HG02571 (cell line): ENCODE data around the gene RAPGEF5.

ENCODE experiments used
- ATAC-seq: cut with Tn5 transposase; IDR thresholded peaks from one replicate; pipeline ENCODE4 v1.9.1; 2021; ENCODE audit warnings: mild to moderate bottlenecking, moderate library complexity; ENCODE audit not compliant: unreplicated experiment

Gene RAPGEF5

GRCh38 chr7:22167482-22167881 is 189.5 kb downstream of the RAPGEF5 start:
- ATAC-seq, result no peak

- no peak for ATAC-seq
Measured at GRCh38 chr7:22166928-22167327, 190.0 kb downstream of the RAPGEF5 start.

GRCh38 chr7:22159341-22159740 is 197.6 kb downstream of the RAPGEF5 start:
- no peak for ATAC-seq

GRCh38 chr7:22157552-22157951 is 199.4 kb downstream of the RAPGEF5 start:
- no peak for ATAC-seq

GRCh38 chr7:22156205-22156604 is 200.7 kb downstream of the RAPGEF5 start:
- no peak for ATAC-seq

GRCh38 chr7:22154143-22154529 is 202.8 kb downstream of the RAPGEF5 start:
- ATAC-seq, result no peak

- no peak for ATAC-seq
Measured at GRCh38 chr7:22153432-22154142, 203.4 kb downstream of the RAPGEF5 start.

GRCh38 chr7:22152690-22153089 is 204.3 kb downstream of the RAPGEF5 start:
- ATAC-seq, result no peak

GRCh38 chr7:22151901-22152300 is 205.1 kb downstream of the RAPGEF5 start:
- ATAC-seq, result no peak

- ATAC-seq, result no peak
Measured at GRCh38 chr7:22150221-22150620, 206.7 kb downstream of the RAPGEF5 start.

- no peak for ATAC-seq
Measured at GRCh38 chr7:22147868-22148267, 209.1 kb downstream of the RAPGEF5 start.

- no peak for ATAC-seq
Measured at GRCh38 chr7:22146961-22147512, 209.9 kb downstream of the RAPGEF5 start.

- no peak for ATAC-seq
Measured at GRCh38 chr7:22144950-22145349, 212.0 kb downstream of the RAPGEF5 start.

GRCh38 chr7:22143491-22143890 is 213.5 kb downstream of the RAPGEF5 start:
- ATAC-seq, result no peak

GRCh38 chr7:22142572-22142971 is 214.4 kb downstream of the RAPGEF5 start:
- ATAC-seq, result no peak

GRCh38 chr7:22141355-22141754 is 215.6 kb downstream of the RAPGEF5 start:
- no peak for ATAC-seq

GRCh38 chr7:22140578-22140977 is 216.4 kb downstream of the RAPGEF5 start:
- ATAC-seq, result no peak

GRCh38 chr7:22138886-22139285 is 218.1 kb downstream of the RAPGEF5 start:
- ATAC-seq, result no peak

GRCh38 chr7:22138106-22138505 is 218.8 kb downstream of the RAPGEF5 start:
- ATAC-seq, result no peak

GRCh38 chr7:22137466-22137865 is 219.5 kb downstream of the RAPGEF5 start:
- no peak for ATAC-seq

GRCh38 chr7:22137026-22137425 is 219.9 kb downstream of the RAPGEF5 start:
- no peak for ATAC-seq

- no peak for ATAC-seq
Measured at GRCh38 chr7:22129819-22130580, 227.0 kb downstream of the RAPGEF5 start.
